Stimulated activated CD8-positive, alpha-beta memory T cell treated with anti-CD3 and anti-CD28 coated beads, Interleukin-2, amount 100 ng/mL, for 48 hours (primary cell): ENCODE measurements around the gene KLF1.
A peak's percentile ranks its signal among the peaks of the same experiment; 100 is the strongest.
"Not testable (repeated sequence)": the region's sequence is repeated elsewhere in the genome, so short reads cannot be mapped to it uniquely, and the experiment has no call there.

ENCODE experiments used
- DNase-seq, 2 donors: peaks; one replicate each; pipeline ENCODE4 v3.0.0-alpha.2; 2020; ENCODE audit warnings: low read depth in 2 of 2

KLF1 gene

GRCh38 chr19:12886969-12887747, at the start of gene KLF1:
Gene KLF1, minus strand, starts transcription at chr19:12887201. Its CDS starts 61 bp downstream, at chr19:12887140.
- DNase-seq: no peak

DNA sequence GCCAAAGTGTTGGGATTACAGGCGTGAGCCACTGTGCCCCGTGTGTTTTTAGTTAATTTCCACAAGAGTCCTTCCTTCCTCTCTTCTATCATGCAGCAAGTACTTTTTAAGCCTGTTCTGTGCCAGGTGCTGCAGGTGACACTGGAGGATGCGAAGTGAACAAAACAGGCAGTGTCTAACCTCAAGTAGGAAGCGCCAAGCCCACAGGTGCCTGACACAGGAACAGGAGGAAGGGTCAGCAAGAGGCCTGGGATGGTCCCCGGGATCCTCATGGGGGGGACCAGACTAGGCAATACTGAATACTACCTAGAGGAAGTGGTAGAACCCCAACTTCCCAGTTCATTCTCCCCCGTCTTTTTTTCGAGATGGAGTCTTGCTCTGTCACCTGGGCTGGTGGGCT, 49.6 kb upstream of the KLF1 start:
- DNase-seq: no peak

DNA sequence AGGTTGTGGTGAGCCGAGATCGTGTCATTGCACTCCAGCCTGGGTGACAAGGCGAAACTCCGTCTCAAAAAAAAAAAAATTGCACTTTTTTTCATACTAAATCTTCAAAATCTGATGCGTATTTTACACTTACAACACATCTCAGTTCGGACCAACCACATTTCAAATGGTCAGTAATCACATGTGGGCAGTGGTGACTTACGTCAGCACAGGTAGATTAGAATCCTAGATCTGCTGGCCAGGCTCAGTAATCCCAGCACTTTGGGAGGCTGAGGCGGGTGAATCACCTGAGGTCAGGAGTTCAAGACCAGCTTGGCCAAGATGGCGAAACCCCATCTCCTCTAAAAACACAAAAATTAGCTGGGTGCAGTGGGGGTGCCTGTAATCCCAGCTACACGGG, 48.1 kb upstream of the KLF1 start:
- no peak for DNase-seq

DNA sequence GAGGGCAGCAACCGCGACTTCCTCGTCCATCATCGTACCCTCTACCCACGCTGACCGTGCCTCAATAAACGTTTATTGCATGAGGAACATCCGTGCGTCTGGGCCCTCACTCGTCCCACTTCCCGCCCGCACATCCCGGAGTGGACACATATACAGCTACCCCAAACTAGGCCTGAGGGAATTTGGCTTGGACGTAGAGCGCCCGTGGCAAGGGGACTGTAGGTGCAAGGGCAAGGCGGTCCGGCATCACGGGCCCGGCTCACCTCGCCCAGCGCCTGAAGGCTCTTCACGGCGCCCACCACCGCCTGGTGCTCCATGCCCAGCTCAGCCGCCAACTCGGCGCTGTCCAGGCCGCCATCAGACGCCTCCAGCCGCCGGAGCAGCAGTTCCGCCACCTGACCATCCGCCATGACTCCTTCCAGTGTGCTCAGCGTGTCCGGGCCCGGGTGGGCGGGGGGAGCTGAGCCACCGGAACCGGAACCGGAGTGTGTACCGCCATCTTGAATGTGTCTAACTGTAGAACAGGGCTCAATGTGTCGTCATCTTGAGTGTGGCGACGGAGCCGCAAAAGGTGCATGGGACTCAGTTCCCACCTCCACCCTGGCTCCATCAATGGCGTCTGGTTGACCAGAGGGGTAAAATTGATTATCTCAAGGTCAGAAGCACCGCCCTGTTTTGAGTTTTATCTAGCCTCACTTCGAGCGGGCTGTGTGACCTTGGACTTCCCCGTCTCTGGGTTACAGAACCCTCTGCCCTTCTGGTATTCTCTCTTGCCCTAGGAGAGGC, 46.5 kb upstream of the KLF1 start, which contains the start of gene FARSA:
Gene FARSA, minus strand, starts transcription at position 425 of the 786 bp plus-strand sequence. Its CDS starts 15 bp downstream, at position 410.
- DNase-seq: peak; percentile 82 to 86

DNA sequence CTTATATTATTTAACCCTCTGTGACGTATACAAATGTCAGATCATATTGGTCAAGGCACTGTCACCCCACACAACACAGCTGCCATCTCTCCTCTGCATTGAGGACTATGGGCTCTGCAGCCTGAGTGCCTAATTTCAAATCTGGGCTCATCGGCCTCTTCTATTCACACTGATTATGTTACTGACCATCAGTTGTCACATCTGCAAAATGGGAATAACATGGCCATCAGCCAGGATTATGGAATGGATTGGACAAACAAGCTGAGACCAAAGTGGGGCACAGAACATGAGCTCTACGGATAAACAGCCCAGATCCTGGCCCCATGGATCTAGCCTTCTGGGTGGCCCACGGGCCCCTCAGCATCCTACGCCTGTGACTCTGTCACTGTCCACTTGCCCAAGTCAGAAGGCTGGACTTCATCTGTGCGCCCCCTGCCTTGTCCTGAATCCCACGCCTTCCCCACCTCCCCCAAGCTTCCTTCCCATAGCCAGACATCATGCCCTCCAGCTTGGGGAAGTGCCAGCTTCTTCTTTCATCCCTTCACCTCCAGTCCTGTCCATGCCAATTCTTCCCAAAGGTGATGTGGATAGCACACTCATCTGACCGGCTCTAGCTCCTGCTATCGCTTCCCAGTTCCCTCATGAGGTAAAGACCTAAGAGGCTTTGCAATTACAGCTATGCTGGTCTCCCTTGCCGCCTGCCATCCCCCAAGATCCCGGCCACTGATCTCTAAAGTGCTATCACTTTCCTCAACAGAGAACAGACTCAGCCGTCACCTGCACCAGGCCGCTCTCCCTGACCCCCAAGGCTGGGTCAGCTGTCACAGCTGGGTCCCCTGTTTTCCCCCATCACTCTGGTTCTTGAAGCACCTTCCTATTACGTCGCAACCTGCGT, 45.6 kb upstream of the KLF1 start:
- no peak for DNase-seq

DNA sequence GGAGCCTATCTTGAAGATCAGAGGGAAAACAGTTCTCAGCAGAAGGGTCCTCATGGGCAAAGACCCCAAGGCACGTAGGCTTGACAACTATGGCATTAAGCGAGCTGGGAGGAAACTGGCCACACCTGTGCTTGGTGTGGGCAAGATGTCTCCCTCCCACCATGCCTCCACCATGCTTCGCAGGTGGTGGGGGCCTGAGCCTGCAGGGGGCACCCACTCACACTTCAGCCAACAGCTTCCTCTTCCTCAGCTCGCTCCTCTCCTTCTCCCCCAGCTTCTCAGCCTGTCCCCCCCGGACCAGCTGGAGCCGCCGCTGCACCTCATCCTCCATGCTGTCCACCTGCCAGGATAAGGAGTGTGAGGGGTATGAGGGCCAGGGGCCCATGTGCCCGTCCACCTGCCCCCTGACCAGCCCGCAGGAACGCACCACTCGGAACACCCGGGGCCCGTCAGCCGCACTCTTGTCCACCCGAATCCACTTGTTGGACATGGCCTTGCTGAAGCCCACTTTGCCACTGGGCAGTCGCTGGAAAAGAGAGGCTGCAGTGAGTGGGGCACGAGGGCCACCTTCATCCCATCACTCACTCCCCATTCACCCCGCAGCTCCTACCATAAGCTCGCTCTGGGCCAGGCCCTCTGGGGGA, 43.1 kb upstream of the KLF1 start:
- no peak for DNase-seq

DNA sequence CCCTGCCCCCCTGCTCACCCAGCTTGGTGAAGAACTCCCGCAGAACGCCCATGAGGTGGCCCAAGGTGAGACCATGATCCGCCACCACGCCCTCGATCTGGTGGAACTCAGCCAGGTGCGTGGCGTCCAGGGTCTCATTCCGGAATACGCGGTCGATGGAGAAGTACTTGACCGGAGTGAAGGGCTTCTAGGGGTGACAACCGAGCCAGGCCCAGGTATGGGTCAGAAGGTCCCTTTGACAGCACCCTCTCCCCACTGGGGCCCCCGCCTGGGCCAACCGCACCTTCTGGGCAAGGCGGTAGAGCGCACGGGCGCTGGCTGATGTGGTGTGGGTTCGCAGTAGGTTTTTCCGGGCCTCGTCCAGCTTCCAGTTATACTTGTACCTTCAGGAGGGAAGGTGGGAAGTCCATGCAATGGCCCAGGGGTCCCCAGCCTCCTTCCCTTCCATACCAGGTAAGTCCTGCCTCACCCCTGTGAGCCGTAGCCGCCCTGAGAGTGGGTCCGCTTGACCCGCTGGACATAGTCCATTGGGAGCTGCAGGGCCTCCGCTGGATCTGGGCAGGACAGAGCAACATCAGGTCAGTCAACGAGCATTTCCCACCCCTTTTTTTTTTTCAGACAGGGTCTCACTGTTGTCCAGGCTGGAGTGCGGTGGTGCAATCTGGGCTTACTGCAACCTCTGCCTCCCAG, 37.8 kb upstream of the KLF1 start:
- no peak for DNase-seq

GRCh38 chr19:12922959-12923358, 36.0 kb upstream of the KLF1 start:
- no peak for DNase-seq

- no peak for DNase-seq
Observed at GRCh38 chr19:12921047-12921446, 34.0 kb upstream of the KLF1 start.

- DNase-seq: no peak
Observed at GRCh38 chr19:12918253-12918652, 31.3 kb upstream of the KLF1 start.

DNA sequence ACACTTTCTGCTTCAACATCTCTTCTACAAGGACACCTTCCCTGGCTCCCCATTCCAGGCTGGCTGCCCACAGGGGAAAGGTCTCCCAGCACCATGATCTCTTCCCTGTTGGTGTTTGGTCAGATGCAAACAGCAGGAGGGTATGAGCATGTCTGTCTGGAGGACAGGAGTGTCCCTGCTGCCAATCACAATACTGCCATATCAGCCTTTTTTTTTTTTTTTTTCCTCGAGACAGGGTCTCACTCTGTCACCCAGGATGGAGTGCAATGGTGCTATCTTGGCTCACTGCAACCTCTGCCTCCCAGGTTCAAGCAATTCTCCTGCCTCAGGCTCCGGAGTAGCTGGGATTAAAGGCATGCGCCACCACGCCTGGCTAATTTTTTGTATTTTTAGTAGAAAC, 28.9 kb upstream of the KLF1 start:
- not testable (repeated sequence) for DNase-seq

DNA sequence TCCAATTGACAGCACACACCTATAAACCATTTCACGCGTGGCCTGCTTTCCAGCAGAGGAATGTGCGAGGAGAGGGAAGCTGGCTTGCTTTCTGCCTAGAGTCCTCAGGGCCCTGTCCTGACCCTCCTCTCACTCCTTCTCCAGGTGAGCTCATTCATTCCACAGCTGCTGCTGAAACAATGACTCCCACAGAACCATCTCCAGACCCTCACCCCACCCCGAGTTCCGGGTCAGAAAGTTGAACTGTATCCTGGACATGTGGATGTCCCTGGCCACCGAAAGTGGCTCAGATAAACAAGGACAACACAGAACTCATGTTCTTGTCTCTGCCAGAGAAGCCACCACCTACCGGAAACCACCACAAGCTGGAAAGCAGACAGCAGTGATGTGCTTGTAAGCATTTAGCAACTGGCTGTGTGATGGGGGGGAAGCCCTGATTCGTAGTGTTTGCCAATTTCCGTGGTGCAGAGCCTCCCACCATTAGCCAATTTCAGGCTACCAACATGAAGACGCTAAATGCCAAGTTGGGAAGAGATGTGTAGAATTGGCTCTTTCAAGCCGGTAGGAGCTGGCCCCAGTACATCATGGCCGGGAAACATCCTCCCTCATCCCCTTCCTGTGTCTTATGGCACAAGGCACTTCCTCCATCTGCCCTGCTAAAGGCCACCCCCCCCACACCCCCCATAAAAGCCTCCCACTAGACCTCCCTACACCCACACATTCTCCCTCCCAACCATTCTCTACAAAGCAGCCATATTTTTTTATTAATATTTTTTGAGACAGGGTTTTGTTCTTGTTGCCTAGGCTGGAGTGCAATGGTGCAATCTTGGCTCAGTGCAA, 27.1 kb upstream of the KLF1 start:
- DNase-seq: no peak

DNA sequence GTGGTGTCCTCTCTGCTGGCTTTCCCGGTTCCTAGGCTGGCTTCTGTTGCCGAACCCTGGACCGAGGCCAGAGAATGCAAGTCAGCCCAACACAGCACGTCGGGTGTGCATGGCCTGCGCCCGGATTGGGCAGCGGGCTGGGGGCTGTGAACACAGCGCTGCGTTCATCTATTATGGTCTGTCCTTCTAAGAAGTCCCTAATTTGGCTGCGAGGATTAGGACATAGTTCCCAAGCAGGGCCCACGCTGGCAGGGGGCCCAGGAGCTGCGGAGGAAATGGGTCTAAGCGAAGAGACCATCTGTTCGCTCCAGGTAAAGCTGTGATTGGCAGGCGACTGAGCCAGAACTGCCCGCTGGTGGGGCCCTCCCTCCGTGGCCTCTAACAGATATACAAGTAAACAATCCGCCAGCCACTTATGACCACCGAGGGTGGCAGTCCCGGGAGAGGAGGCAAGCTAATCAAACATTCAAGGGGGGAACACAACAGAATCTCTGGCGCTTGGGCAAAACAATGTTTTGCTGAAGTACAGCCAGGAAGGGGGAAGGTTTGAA, 26.1 kb upstream of the KLF1 start:
- DNase-seq: no peak

DNA sequence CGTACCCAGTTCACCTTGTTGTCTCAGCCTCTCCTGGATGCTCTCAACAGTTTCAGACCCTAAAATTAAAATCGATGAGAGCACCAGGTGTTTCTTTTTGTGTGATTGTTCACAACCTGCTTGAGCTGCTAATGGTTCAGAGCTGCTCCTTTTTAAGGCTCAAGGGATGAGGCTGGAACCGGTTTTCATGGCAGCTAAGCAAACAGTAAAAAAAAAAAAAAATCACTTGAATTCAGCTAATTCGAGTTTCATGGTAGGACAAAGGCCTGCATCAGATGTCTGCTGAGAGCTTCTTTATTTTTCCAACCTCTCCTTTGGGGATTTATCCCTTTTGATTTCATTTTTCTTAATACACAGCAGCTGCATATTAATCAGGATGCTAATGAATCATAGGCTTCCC, 25.6 kb upstream of the KLF1 start:
- no peak for DNase-seq

DNA sequence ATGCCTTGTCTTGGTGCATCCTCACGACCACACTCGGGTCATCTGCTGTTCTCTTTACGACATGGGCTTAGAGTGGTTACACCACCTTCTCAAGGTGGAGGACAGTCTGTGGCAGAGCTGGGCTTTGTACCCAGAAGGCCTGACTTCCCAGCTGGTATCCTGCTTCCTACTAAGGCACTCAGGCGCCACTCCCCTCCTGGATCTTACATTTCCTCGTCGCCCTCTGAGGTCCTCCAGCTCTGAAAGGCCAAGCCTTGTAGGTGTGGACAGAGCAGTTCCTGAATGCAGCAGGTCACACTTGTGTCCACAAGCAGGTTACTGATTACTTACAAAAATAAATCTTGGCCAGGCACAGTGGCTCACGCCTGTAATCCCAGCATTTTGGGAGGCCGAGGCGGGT, 20.2 kb upstream of the KLF1 start:
- DNase-seq: no peak

GRCh38 chr19:12899891-12900518, 13.0 kb upstream of the KLF1 start:
- peak; percentile 33 to 41 for DNase-seq

DNA sequence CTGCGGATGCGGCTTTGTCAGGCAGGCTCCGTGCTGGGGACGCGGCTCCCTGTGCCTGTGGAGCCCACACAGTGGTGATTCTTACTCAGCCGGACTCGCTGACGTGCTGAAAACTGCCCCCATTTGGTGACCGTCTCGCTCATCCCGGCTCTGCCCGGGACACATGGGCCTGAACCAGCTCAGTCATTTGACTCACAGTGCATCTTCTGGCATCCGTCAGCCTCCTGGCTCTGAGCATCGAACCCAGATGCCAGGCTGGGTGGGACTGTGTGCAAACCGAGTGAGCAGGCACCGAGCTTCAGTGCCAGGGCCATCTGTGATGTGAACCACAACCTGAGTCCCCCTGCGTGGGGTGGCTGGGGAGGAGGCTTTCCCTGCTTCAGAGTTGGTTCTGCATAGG, 9.5 kb upstream of the KLF1 start:
- DNase-seq: no peak

DNA sequence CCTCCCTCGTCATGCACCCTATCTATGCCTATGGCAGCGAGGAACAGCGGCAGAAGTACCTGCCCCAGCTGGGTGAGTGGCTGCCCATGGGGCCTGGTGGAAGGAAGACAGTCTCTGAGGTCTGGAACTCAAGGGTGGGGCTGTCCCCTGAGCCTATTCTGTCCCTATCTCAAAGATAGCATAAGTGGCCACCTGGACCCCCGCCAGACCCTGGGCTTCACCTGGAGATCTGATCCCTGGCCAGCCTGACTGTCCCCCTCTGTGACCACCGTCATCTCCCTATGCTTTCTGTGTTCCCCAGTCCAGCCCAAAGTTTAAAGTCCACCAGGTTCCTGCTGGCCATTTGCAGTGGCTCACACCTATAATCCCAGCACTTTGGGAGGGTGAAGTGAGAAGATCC, 6.6 kb upstream of the KLF1 start:
- no peak for DNase-seq

DNA sequence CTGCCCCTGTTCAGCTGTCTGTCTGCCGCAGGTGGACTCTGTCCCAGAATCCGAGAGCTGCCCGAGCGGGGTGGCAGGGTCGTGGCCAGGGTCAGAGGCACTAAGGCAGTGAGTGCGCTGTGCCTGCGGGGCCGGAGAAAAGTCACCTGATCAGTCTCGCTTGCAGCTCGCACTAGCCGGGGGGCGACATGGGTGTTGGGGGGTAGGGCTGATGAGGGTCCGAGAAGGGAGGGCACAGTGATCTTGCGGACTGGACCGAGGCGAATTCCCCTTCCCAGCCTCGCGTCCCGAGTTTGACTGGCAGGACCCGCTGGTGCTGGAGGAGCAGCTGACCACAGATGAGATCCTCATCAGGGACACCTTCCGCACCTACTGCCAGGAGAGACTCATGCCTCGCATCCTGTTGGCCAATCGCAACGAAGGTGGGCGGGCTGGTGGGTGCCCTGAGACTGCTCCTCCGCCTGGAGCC, 4.6 kb upstream of the KLF1 start:
- no peak for DNase-seq
